ENCODE data around the gene IFNL2. TPM values are rescaled to one million over a fixed set of nuclear protein-coding genes. Genes with fewer than 3 reads are reported as not detected.
"Not testable (repeated sequence)": the region's sequence is repeated elsewhere in the genome, so short reads cannot be mapped to it uniquely, and the experiment has no call there.

The IFNL2 gene
- total RNA-seq (not detected), polyA plus RNA-seq (not detected)
- long read RNA-seq, donor 1, result 0 reads
- long read RNA-seq, donor 2, result 0 reads
- long read RNA-seq, donor 3, result 0 reads
- long read RNA-seq, donor 4, result 0 reads

GRCh38 chr19:39268085-39268484, at the start of gene IFNL2:
IFNL2 (plus strand) TSS chr19:39268396; CDS start chr19:39268569, 173 bp downstream.
- H3K27me3 ChIP-seq (ENCODE audit: control insufficient read depth, insufficient read depth); H3K4me3 ChIP-seq (ENCODE audit: low read length); H3K9me3 ChIP-seq (ENCODE audit: control insufficient read depth, low read length); H3K4me1 ChIP-seq (ENCODE audit: control insufficient read depth, insufficient read depth, low read length); intact Hi-C loops (cut with DNase I); H3K27ac ChIP-seq (ENCODE audit: low read length); DNase-seq; ATAC-seq: not testable (repeated sequence)
- no CpG with 5 or more reads among the region's 1 CpG for WGBS

- H3K4me3 ChIP-seq (ENCODE audit: low read length); H3K27me3 ChIP-seq (ENCODE audit: control insufficient read depth, insufficient read depth); H3K4me1 ChIP-seq (ENCODE audit: control insufficient read depth, insufficient read depth, low read length); ATAC-seq; H3K27ac ChIP-seq (ENCODE audit: low read length); DNase-seq; H3K9me3 ChIP-seq (ENCODE audit: control insufficient read depth, low read length); intact Hi-C loops (cut with DNase I): not testable (repeated sequence)
- WGBS, result 71% methylated on average over 10 of the region's 10 CpGs
These were observed 49.1 kb upstream of the IFNL2 start for GRCh38 chr19:39219108-39219507.

- H3K27me3 ChIP-seq (ENCODE audit: control insufficient read depth, insufficient read depth), result peaks cover 3% of the 10 kb centered on the region
- intact Hi-C loops (cut with DNase I), result no loop called here
- ATAC-seq (no peak), DNase-seq (no peak)
- WGBS, result 21% methylated on average over 4 of the region's 4 CpGs
- H3K4me3 ChIP-seq (ENCODE audit: low read length), result no peak overlapping the region
- H3K9me3 ChIP-seq (ENCODE audit: control insufficient read depth, low read length), result no peaks in the 10 kb centered on the region
- no peak overlapping the region for H3K27ac ChIP-seq (ENCODE audit: low read length)
- no peaks in the 10 kb centered on the region for H3K4me1 ChIP-seq (ENCODE audit: control insufficient read depth, insufficient read depth, low read length)
These were observed 44.4 kb upstream of the IFNL2 start for GRCh38 chr19:39223703-39224279.

GRCh38 chr19:39224910-39225309, 43.3 kb upstream of the IFNL2 start:
- intact Hi-C loops (cut with DNase I), result no loop called here
- Histone ChIP-seq H3K4me1 (ENCODE audit: control insufficient read depth, insufficient read depth, low read length) (no peaks in the 10 kb centered on the region), H3K9me3 (ENCODE audit: control insufficient read depth, low read length) (no peaks in the 10 kb centered on the region), H3K27ac (ENCODE audit: low read length) (no peak overlapping the region), H3K4me3 (ENCODE audit: low read length) (no peak overlapping the region), H3K27me3 (ENCODE audit: control insufficient read depth, insufficient read depth) (peaks cover 1% of the 10 kb centered on the region)
- 25% methylated on average over 3 of the region's 3 CpGs for WGBS
- DNase-seq (no peak), ATAC-seq (no peak)

GRCh38 chr19:39230096-39230764, 38.0 kb upstream of the IFNL2 start:
- Histone ChIP-seq H3K4me3 (ENCODE audit: low read length) (no peak overlapping the region), H3K27me3 (ENCODE audit: control insufficient read depth, insufficient read depth) (no peaks in the 10 kb centered on the region), H3K27ac (ENCODE audit: low read length) (no peak overlapping the region), H3K9me3 (ENCODE audit: control insufficient read depth, low read length) (no peaks in the 10 kb centered on the region), H3K4me1 (ENCODE audit: control insufficient read depth, insufficient read depth, low read length) (no peaks in the 10 kb centered on the region)
- ATAC-seq (no peak), DNase-seq (no peak)
- intact Hi-C loops (cut with DNase I), result no loop called here
- 79% methylated on average over 2 of the region's 2 CpGs for WGBS

GRCh38 chr19:39232708-39233107, 35.5 kb upstream of the IFNL2 start:
- DNase-seq (no peak), ATAC-seq (no peak)
- Histone ChIP-seq H3K9me3 (ENCODE audit: control insufficient read depth, low read length) (no peaks in the 10 kb centered on the region), H3K27me3 (ENCODE audit: control insufficient read depth, insufficient read depth) (no peaks in the 10 kb centered on the region), H3K27ac (ENCODE audit: low read length) (no peak overlapping the region), H3K4me3 (ENCODE audit: low read length) (no peak overlapping the region), H3K4me1 (ENCODE audit: control insufficient read depth, insufficient read depth, low read length) (no peaks in the 10 kb centered on the region)
- intact Hi-C loops (cut with DNase I), result no loop called here
- 86% methylated on average over 5 of the region's 5 CpGs for WGBS

- DNase-seq (peak in 1 of 3 donors; percentile 64), ATAC-seq (no peak)
- no peaks in the 10 kb centered on the region for H3K9me3 ChIP-seq (ENCODE audit: control insufficient read depth, low read length)
- no peak overlapping the region for H3K27ac ChIP-seq (ENCODE audit: low read length)
- peaks cover 4% of the 10 kb centered on the region for H3K27me3 ChIP-seq (ENCODE audit: control insufficient read depth, insufficient read depth)
- 69% methylated on average over 12 of the region's 12 CpGs for WGBS
- H3K4me1 ChIP-seq (ENCODE audit: control insufficient read depth, insufficient read depth, low read length), result no peaks in the 10 kb centered on the region
- intact Hi-C loops (cut with DNase I), result no loop called here
- H3K4me3 ChIP-seq (ENCODE audit: low read length), result no peak overlapping the region
These were observed 31.7 kb upstream of the IFNL2 start for GRCh38 chr19:39236527-39236926.

GRCh38 chr19:39237200-39238184, 30.7 kb upstream of the IFNL2 start:
- no peaks in the 10 kb centered on the region for H3K9me3 ChIP-seq (ENCODE audit: control insufficient read depth, low read length)
- intact Hi-C loops (cut with DNase I), result no loop called here
- DNase-seq (peak in 1 of 3 donors; percentile 51), ATAC-seq (peak; percentile 43 to 55)
- H3K4me3 ChIP-seq (ENCODE audit: low read length), result no peak overlapping the region
- no peak overlapping the region for H3K27ac ChIP-seq (ENCODE audit: low read length)
- no peaks in the 10 kb centered on the region for H3K4me1 ChIP-seq (ENCODE audit: control insufficient read depth, insufficient read depth, low read length)
- H3K27me3 ChIP-seq (ENCODE audit: control insufficient read depth, insufficient read depth), result peaks cover 4% of the 10 kb centered on the region
- WGBS, result 40% methylated on average over 22 of the region's 22 CpGs

GRCh38 chr19:39238209-39238608, 30.0 kb upstream of the IFNL2 start:
- Histone ChIP-seq H3K4me1 (ENCODE audit: control insufficient read depth, insufficient read depth, low read length) (no peaks in the 10 kb centered on the region), H3K27ac (ENCODE audit: low read length) (no peak overlapping the region), H3K27me3 (ENCODE audit: control insufficient read depth, insufficient read depth) (peaks cover 4% of the 10 kb centered on the region), H3K4me3 (ENCODE audit: low read length) (no peak overlapping the region), H3K9me3 (ENCODE audit: control insufficient read depth, low read length) (no peaks in the 10 kb centered on the region)
- ATAC-seq (no peak), DNase-seq (no peak)
- WGBS, result 79% methylated on average over 6 of the region's 6 CpGs
- intact Hi-C loops (cut with DNase I), result no loop called here

GRCh38 chr19:39238944-39239343, 29.3 kb upstream of the IFNL2 start:
- no peak overlapping the region for H3K27ac ChIP-seq (ENCODE audit: low read length)
- intact Hi-C loops (cut with DNase I), result no loop called here
- ATAC-seq, result no peak
- no peak for DNase-seq
- H3K9me3 ChIP-seq (ENCODE audit: control insufficient read depth, low read length), result no peaks in the 10 kb centered on the region
- 90% methylated on average over 6 of the region's 6 CpGs for WGBS
- H3K4me3 ChIP-seq (ENCODE audit: low read length), result no peak overlapping the region
- H3K4me1 ChIP-seq (ENCODE audit: control insufficient read depth, insufficient read depth, low read length), result no peaks in the 10 kb centered on the region
- H3K27me3 ChIP-seq (ENCODE audit: control insufficient read depth, insufficient read depth), result peaks cover 4% of the 10 kb centered on the region

GRCh38 chr19:39240421-39240820, 27.8 kb upstream of the IFNL2 start:
- H3K27ac ChIP-seq (ENCODE audit: low read length), result no peak overlapping the region
- H3K4me3 ChIP-seq (ENCODE audit: low read length), result no peak overlapping the region
- WGBS, result 93% methylated on average over 7 of the region's 7 CpGs
- H3K4me1 ChIP-seq (ENCODE audit: control insufficient read depth, insufficient read depth, low read length), result no peaks in the 10 kb centered on the region
- peaks cover 4% of the 10 kb centered on the region for H3K27me3 ChIP-seq (ENCODE audit: control insufficient read depth, insufficient read depth)
- H3K9me3 ChIP-seq (ENCODE audit: control insufficient read depth, low read length), result no peaks in the 10 kb centered on the region
- ATAC-seq (no peak), DNase-seq (no peak)
- intact Hi-C loops (cut with DNase I), result no loop called here

All from right cardiac atrium (tissue), 5 donors.